HG03521 (cell line): Measurements from ENCODE around the gene COPG1.
"Not testable (repeated sequence)": the region's sequence is repeated elsewhere in the genome, so short reads cannot be mapped to it uniquely, and the experiment has no call there.

Experiments
- ATAC-seq: cut with Tn5 transposase; IDR thresholded peaks from one replicate; pipeline ENCODE4 v1.9.1; 2021; ENCODE audit warnings: mild to moderate bottlenecking, moderate library complexity; ENCODE audit not compliant: unreplicated experiment

COPG1 gene

GRCh38 chr3:129249284-129250065 is at the start of gene COPG1:
COPG1 (plus strand) TSS chr3:129249606; CDS start chr3:129249710, 104 bp downstream.
- peak; percentile 81 for ATAC-seq

- no peak for ATAC-seq
These were observed 44.9 kb upstream of the COPG1 start for GRCh38 chr3:129204473-129204872.

- no peak for ATAC-seq
These were observed 44.1 kb upstream of the COPG1 start for GRCh38 chr3:129205109-129205832.

- ATAC-seq, result no peak
These were observed 41.9 kb upstream of the COPG1 start for GRCh38 chr3:129207479-129207878.

GRCh38 chr3:129211345-129211744 is 38.1 kb upstream of the COPG1 start:
- ATAC-seq, result no peak

GRCh38 chr3:129211772-129212171 is 37.6 kb upstream of the COPG1 start:
- no peak for ATAC-seq

- no peak for ATAC-seq
These were observed 36.2 kb upstream of the COPG1 start for GRCh38 chr3:129213238-129213637.

- no peak for ATAC-seq
These were observed 30.7 kb upstream of the COPG1 start for GRCh38 chr3:129218742-129219141.

GRCh38 chr3:129224387-129224786 is 25.0 kb upstream of the COPG1 start:
- ATAC-seq, result not testable (repeated sequence)

GRCh38 chr3:129224984-129225393 is 24.4 kb upstream of the COPG1 start:
- no peak for ATAC-seq

GRCh38 chr3:129226374-129226773 is 23.0 kb upstream of the COPG1 start:
- no peak for ATAC-seq

GRCh38 chr3:129228891-129229585 is 20.4 kb upstream of the COPG1 start:
- ATAC-seq, result no peak

GRCh38 chr3:129230311-129231019 is 18.9 kb upstream of the COPG1 start:
- no peak for ATAC-seq

GRCh38 chr3:129231331-129232119 is 17.9 kb upstream of the COPG1 start:
- ATAC-seq, result no peak

- ATAC-seq, result peak; percentile 90
These were observed 15.9 kb upstream of the COPG1 start for GRCh38 chr3:129233538-129233937.

GRCh38 chr3:129234441-129234840 is 15.0 kb upstream of the COPG1 start:
- ATAC-seq, result no peak

GRCh38 chr3:129235344-129235917 is 14.0 kb upstream of the COPG1 start:
- no peak for ATAC-seq

- no peak for ATAC-seq
These were observed 10.3 kb upstream of the COPG1 start for GRCh38 chr3:129238945-129239705.

GRCh38 chr3:129239991-129240390 is 9.4 kb upstream of the COPG1 start:
- ATAC-seq, result no peak
